Measurements from ENCODE around the gene NVL. TPM values are rescaled to one million over a fixed set of nuclear protein-coding genes. Genes with fewer than 3 reads are reported as not detected.
"Not testable (repeated sequence)": the region's sequence is repeated elsewhere in the genome, so short reads cannot be mapped to it uniquely, and the experiment has no call there.

Gene NVL
- total RNA-seq, 1 donor from 2014 or later = 101 TPM

GRCh38 chr1:224312025-224312424, 17.9 kb downstream of the NVL start:
- H2AFZ ChIP-seq (replicated peaks) = no peak overlapping the region
- no peak overlapping the region for H3K9ac ChIP-seq
- Mint-ChIP-seq H3K4me3 (no peak overlapping the region), H3K4me1 (no peaks in the 10 kb centered on the region), H3K9me3 (no peaks in the 10 kb centered on the region), H3K27me3 (ENCODE audit: insufficient read depth, low read depth) (no peaks in the 10 kb centered on the region), H3K36me3 (peaks cover 23% of the 10 kb centered on the region), H3K27ac (no peak overlapping the region)
- H3K36me3 ChIP-seq = peaks cover 20% of the 10 kb centered on the region
- H3K27me3 ChIP-seq = no peaks in the 10 kb centered on the region
- TF ChIP-seq EZH2 (IDR thresholded peaks at IDR 0.05) (no peak), EZH2phosphoT487 (IDR thresholded peaks at IDR 0.05) (no peak)
- TF ChIP-seq, protein P1, sequence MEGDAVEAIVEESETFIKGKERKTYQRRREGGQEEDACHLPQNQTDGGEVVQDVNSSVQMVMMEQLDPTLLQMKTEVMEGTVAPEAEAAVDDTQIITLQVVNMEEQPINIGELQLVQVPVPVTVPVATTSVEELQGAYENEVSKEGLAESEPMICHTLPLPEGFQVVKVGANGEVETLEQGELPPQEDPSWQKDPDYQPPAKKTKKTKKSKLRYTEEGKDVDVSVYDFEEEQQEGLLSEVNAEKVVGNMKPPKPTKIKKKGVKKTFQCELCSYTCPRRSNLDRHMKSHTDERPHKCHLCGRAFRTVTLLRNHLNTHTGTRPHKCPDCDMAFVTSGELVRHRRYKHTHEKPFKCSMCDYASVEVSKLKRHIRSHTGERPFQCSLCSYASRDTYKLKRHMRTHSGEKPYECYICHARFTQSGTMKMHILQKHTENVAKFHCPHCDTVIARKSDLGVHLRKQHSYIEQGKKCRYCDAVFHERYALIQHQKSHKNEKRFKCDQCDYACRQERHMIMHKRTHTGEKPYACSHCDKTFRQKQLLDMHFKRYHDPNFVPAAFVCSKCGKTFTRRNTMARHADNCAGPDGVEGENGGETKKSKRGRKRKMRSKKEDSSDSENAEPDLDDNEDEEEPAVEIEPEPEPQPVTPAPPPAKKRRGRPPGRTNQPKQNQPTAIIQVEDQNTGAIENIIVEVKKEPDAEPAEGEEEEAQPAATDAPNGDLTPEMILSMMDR (IDR thresholded peaks at IDR 0.05) = no peak
- H4K20me1 ChIP-seq (ENCODE audit: low read depth) = peaks cover 5% of the 10 kb centered on the region
- H3K4me1 ChIP-seq = no peaks in the 10 kb centered on the region
- DNase-seq (ENCODE audit: low spot score) = no peak
- peaks cover 3% of the 10 kb centered on the region for H3K79me2 ChIP-seq (ENCODE audit: low read depth)
- H3K4me2 ChIP-seq = no peak overlapping the region
- no peaks in the 10 kb centered on the region for H3F3A ChIP-seq (ENCODE audit: low read depth)
- no peaks in the 10 kb centered on the region for H3K9me3 ChIP-seq (ENCODE audit: low read depth)
- no peak overlapping the region for H3K27ac ChIP-seq
- H3K4me3 ChIP-seq = no peak overlapping the region

- not testable (repeated sequence) for H3K9me3 Mint-ChIP-seq; DNase-seq (ENCODE audit: low spot score); H3K4me3 Mint-ChIP-seq; H3K27me3 ChIP-seq; H2AFZ ChIP-seq (replicated peaks); H4K20me1 ChIP-seq (ENCODE audit: low read depth); H3K27ac ChIP-seq; H3K27ac Mint-ChIP-seq; H3K27me3 Mint-ChIP-seq (ENCODE audit: insufficient read depth, low read depth); H3K4me1 ChIP-seq; H3K4me3 ChIP-seq; H3K4me2 ChIP-seq; H3K4me1 Mint-ChIP-seq; H3K79me2 ChIP-seq (ENCODE audit: low read depth); H3K9me3 ChIP-seq (ENCODE audit: low read depth); H3K9ac ChIP-seq; H3F3A ChIP-seq (ENCODE audit: low read depth)
- peaks cover 20% of the 10 kb centered on the region for H3K36me3 ChIP-seq
- peaks cover 21% of the 10 kb centered on the region for H3K36me3 Mint-ChIP-seq
Observed at GRCh38 chr1:224311503-224311902, 18.5 kb downstream of the NVL start.

DNA sequence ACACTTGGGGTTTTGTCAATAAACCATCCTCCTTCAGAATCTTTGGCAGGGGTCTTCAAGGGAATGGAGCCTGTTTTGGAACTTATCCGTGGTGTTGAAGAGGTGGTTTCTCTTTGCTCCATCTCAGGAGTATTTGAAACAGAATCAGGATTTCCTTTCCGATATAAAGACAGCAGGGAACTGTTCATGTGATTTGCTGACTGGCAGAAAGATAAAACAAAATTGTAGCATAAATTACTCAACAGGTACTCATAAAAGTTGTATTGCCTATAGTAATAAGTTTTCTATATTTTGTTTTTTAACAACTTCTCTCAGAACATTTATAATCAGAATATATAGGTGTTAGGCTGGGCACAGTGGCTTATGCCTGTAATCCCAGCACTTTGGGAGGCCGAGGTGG, 21.9 kb downstream of the NVL start:
- no peaks in the 10 kb centered on the region for H4K20me1 ChIP-seq (ENCODE audit: low read depth)
- H3K9ac ChIP-seq = no peak overlapping the region
- Mint-ChIP-seq H3K9me3 (no peaks in the 10 kb centered on the region), H3K27me3 (ENCODE audit: insufficient read depth, low read depth) (no peaks in the 10 kb centered on the region), H3K36me3 (peaks cover 26% of the 10 kb centered on the region), H3K27ac (no peak overlapping the region), H3K4me1 (no peaks in the 10 kb centered on the region), H3K4me3 (no peak overlapping the region)
- H3K4me1 ChIP-seq = no peaks in the 10 kb centered on the region
- no peak for TF ChIP-seq EZH2phosphoT487 (IDR thresholded peaks at IDR 0.05)
- peaks cover 11% of the 10 kb centered on the region for H3K36me3 ChIP-seq
- no peaks in the 10 kb centered on the region for H3K9me3 ChIP-seq (ENCODE audit: low read depth)
- no peak overlapping the region for H3K4me2 ChIP-seq
- H3K79me2 ChIP-seq (ENCODE audit: low read depth) = no peaks in the 10 kb centered on the region
- no peak overlapping the region for H3K4me3 ChIP-seq
- DNase-seq (ENCODE audit: low spot score) = no peak
- no peaks in the 10 kb centered on the region for H3K27me3 ChIP-seq
- H2AFZ ChIP-seq (replicated peaks) = no peak overlapping the region
- no peak overlapping the region for H3K27ac ChIP-seq
- no peaks in the 10 kb centered on the region for H3F3A ChIP-seq (ENCODE audit: low read depth)

DNA sequence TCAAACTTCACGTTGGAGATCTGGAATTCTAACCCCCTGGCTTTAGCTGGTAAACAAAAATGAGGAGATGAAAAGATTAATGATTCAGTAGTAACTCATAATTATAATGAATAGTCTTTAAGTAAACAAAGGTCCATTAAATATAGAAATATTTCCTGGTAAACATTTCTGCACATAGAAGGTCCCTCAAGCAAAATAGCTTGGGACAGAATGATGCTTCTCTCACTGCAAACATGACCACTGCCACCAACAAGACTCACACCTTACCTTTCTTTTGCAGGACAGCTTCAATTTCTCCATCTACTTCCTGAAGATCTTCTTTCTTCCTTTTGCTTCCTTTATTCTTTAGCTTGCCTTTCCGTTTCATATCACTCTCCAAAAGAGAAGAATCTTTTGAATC, 25.2 kb downstream of the NVL start:
- Histone ChIP-seq H4K20me1 (ENCODE audit: low read depth) (no peaks in the 10 kb centered on the region), H3K36me3 (peaks cover 22% of the 10 kb centered on the region), H3K27me3 (no peaks in the 10 kb centered on the region), H3F3A (ENCODE audit: low read depth) (no peaks in the 10 kb centered on the region), H3K4me2 (no peak overlapping the region), H2AFZ (replicated peaks) (no peak overlapping the region), H3K27ac (no peak overlapping the region), H3K79me2 (ENCODE audit: low read depth) (no peaks in the 10 kb centered on the region), H3K4me1 (no peaks in the 10 kb centered on the region), H3K9me3 (ENCODE audit: low read depth) (no peaks in the 10 kb centered on the region), H3K9ac (no peak overlapping the region), H3K4me3 (no peak overlapping the region)
- no peaks in the 10 kb centered on the region for H3K4me1 Mint-ChIP-seq
- H3K27ac Mint-ChIP-seq = no peak overlapping the region
- H3K27me3 Mint-ChIP-seq (ENCODE audit: insufficient read depth, low read depth) = no peaks in the 10 kb centered on the region
- H3K4me3 Mint-ChIP-seq = no peak overlapping the region
- no peak for DNase-seq (ENCODE audit: low spot score)
- peaks cover 25% of the 10 kb centered on the region for H3K36me3 Mint-ChIP-seq
- no peaks in the 10 kb centered on the region for H3K9me3 Mint-ChIP-seq
- TF ChIP-seq EZH2phosphoT487 (IDR thresholded peaks at IDR 0.05) = no peak
- TF ChIP-seq, protein P1 (IDR thresholded peaks at IDR 0.05) = no peak
- TF ChIP-seq EZH2 (IDR thresholded peaks at IDR 0.05) = no peak

Measured in neural progenitor cell (in vitro differentiated cells).